ENCODE data around the gene MSLN.

The MSLN gene

DNA sequence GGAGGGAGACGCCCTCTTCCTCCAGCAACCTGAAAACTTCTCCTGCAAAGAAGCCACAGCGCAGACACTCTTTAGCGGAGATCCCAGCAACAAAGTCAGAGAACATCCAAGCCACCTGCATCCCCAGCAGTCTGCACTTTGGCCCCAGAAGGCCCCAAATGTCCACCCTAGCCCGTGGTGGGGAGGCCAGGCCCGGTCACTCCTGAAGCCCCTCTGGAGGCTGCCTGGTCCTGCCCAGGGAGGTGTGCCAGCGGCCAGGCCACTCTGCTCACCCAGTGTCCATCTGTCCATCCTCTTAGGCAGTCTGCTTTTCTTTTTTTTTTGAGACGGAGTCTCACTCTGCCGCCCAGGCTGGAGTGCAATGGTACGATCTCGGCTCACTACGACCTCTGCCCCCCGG, 28.2 kb upstream of the MSLN start:
- Histone ChIP-seq H3K4me3 (no peak overlapping the region), H3K9me3 (ENCODE audit: low read depth, low read length) (no peaks in the 10 kb centered on the region), H3K27ac (no peak overlapping the region), H3K36me3 (ENCODE audit: insufficient read depth, low read length) (no peaks in the 10 kb centered on the region; the same call in 1 of the 2 replicates), H3K9ac (ENCODE audit: insufficient read length) (no peak overlapping the region)
- TF ChIP-seq EZH2 (IDR thresholded peaks at IDR 0.05): no peak
- no peak for TF ChIP-seq FOXP2 (optimal IDR thresholded peaks at IDR 0.05; ENCODE audit: control extremely low read depth, extremely low read length, insufficient read depth)
- no peak for TF ChIP-seq POLR2AphosphoS5 (IDR thresholded peaks at IDR 0.05; ENCODE audit: borderline replicate concordance, low read depth, low read length)
- no peak for DNase-seq (ENCODE audit: low read depth, low spot score)

- TF ChIP-seq FOXP2 (optimal IDR thresholded peaks at IDR 0.05; ENCODE audit: control extremely low read depth, extremely low read length, insufficient read depth) (no peak), POLR2AphosphoS5 (IDR thresholded peaks at IDR 0.05; ENCODE audit: borderline replicate concordance, low read depth, low read length) (no peak), EZH2 (IDR thresholded peaks at IDR 0.05) (no peak)
- Histone ChIP-seq H3K9me3 (ENCODE audit: low read depth, low read length) (no peaks in the 10 kb centered on the region), H3K4me3 (no peak overlapping the region), H3K36me3 (ENCODE audit: insufficient read depth, low read length) (no peaks in the 10 kb centered on the region; the same call in 1 of the 2 replicates), H3K27ac (no peak overlapping the region), H3K9ac (ENCODE audit: insufficient read length) (no peak overlapping the region)
- DNase-seq (ENCODE audit: low read depth, low spot score): no peak
Observed at GRCh38 chr16:732936-733335, 27.6 kb upstream of the MSLN start.

GRCh38 chr16:733382-734207, 26.9 kb upstream of the MSLN start:
- H3K36me3 ChIP-seq (ENCODE audit: insufficient read depth, low read length): no peaks in the 10 kb centered on the region; the same call in 1 of the 2 replicates
- no peaks in the 10 kb centered on the region for H3K9me3 ChIP-seq (ENCODE audit: low read depth, low read length)
- no peak for DNase-seq (ENCODE audit: low read depth, low spot score)
- no peak for TF ChIP-seq POLR2AphosphoS5 (IDR thresholded peaks at IDR 0.05; ENCODE audit: borderline replicate concordance, low read depth, low read length)
- TF ChIP-seq EZH2 (IDR thresholded peaks at IDR 0.05): no peak
- TF ChIP-seq FOXP2 (optimal IDR thresholded peaks at IDR 0.05; ENCODE audit: control extremely low read depth, extremely low read length, insufficient read depth): no peak
- H3K27ac ChIP-seq: no peak overlapping the region
- no peak overlapping the region for H3K9ac ChIP-seq (ENCODE audit: insufficient read length)
- H3K4me3 ChIP-seq: no peak overlapping the region

DNA sequence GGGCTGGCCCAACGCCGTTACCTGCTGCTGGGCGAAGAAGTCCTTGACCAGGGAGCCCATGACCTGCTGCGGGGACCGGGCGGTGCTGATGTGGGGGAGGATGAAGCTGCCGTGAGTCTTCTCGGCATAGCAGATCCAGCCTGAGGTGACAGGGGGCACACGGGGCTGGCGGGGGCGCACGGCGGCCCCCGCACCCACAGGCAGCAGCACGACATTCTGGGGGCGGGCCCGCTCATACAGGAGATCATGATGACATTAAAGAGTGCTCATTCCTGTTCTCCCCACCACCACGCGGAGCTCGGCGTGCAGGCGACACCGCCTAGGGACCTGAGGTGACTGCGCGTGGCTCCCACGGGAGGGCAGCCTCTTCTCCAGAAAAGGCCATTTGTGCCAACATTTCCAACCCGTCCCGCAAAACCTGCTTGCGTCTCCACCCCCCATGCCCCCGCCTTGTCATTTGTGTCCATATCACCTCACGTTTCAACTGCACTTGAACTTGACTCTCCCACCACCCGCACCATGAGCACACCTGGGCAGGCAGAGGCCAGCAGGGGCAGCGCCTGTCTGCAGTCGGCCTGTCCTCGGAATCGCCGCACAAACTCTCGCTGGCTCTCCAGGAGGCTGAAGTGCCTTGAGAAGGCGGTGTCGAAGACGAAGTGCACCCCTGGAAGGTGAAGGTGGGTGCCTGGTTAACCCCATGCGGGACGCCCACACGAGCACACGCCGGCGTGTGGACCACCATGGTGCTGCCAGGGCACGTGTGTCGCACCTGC, 26.1 kb upstream of the MSLN start:
- no peaks in the 10 kb centered on the region; the same call in 1 of the 2 replicates for H3K36me3 ChIP-seq (ENCODE audit: insufficient read depth, low read length)
- no peak overlapping the region for H3K27ac ChIP-seq
- no peak overlapping the region for H3K4me3 ChIP-seq
- H3K9me3 ChIP-seq (ENCODE audit: low read depth, low read length): no peaks in the 10 kb centered on the region
- H3K9ac ChIP-seq (ENCODE audit: insufficient read length): no peak overlapping the region
- DNase-seq (ENCODE audit: low read depth, low spot score): no peak
- TF ChIP-seq FOXP2 (optimal IDR thresholded peaks at IDR 0.05; ENCODE audit: control extremely low read depth, extremely low read length, insufficient read depth): no peak
- no peak for TF ChIP-seq POLR2AphosphoS5 (IDR thresholded peaks at IDR 0.05; ENCODE audit: borderline replicate concordance, low read depth, low read length)
- TF ChIP-seq EZH2 (IDR thresholded peaks at IDR 0.05): no peak

GRCh38 chr16:734981-735881, 25.3 kb upstream of the MSLN start:
- TF ChIP-seq FOXP2 (optimal IDR thresholded peaks at IDR 0.05; ENCODE audit: control extremely low read depth, extremely low read length, insufficient read depth): no peak
- TF ChIP-seq EZH2 (IDR thresholded peaks at IDR 0.05): no peak
- TF ChIP-seq POLR2AphosphoS5 (IDR thresholded peaks at IDR 0.05; ENCODE audit: borderline replicate concordance, low read depth, low read length): no peak
- no peak overlapping the region for H3K27ac ChIP-seq
- H3K36me3 ChIP-seq (ENCODE audit: insufficient read depth, low read length): no peaks in the 10 kb centered on the region; the same call in 1 of the 2 replicates
- no peaks in the 10 kb centered on the region for H3K9me3 ChIP-seq (ENCODE audit: low read depth, low read length)
- H3K4me3 ChIP-seq: no peak overlapping the region
- no peak for DNase-seq (ENCODE audit: low read depth, low spot score)
- no peak overlapping the region for H3K9ac ChIP-seq (ENCODE audit: insufficient read length)

DNA sequence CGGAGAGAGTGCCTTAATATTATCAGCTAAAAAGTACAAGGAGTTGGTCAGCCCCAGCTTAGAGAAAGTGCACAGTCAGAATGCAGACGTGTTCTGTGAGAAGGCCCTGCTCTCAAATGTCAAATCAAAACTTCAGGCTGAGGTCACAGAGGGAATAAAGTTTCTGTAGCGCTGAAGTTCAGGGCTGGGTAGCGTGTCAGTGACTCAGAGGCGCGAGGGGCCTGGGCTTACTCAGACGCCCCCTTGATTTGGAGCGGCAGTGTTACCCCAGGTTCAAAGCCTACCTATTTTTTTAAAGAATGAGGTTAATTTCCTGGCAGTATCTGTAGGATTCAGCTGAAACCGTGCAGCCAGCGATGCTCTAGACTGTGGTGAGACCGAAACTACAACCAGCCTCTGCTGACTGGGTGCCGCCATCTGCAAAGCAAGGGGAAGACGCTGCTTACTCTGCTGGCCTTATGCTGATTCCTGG, 24.5 kb upstream of the MSLN start:
- H3K36me3 ChIP-seq (ENCODE audit: insufficient read depth, low read length): no peaks in the 10 kb centered on the region; the same call in 1 of the 2 replicates
- H3K4me3 ChIP-seq: no peak overlapping the region
- no peak for DNase-seq (ENCODE audit: low read depth, low spot score)
- H3K27ac ChIP-seq: no peak overlapping the region
- TF ChIP-seq POLR2AphosphoS5 (IDR thresholded peaks at IDR 0.05; ENCODE audit: borderline replicate concordance, low read depth, low read length) (no peak), EZH2 (IDR thresholded peaks at IDR 0.05) (no peak), FOXP2 (optimal IDR thresholded peaks at IDR 0.05; ENCODE audit: control extremely low read depth, extremely low read length, insufficient read depth) (no peak)
- H3K9me3 ChIP-seq (ENCODE audit: low read depth, low read length): no peaks in the 10 kb centered on the region
- H3K9ac ChIP-seq (ENCODE audit: insufficient read length): no peak overlapping the region

GRCh38 chr16:736936-737481, 23.5 kb upstream of the MSLN start:
- H3K9me3 ChIP-seq (ENCODE audit: low read depth, low read length): no peaks in the 10 kb centered on the region
- no peak overlapping the region for H3K27ac ChIP-seq
- TF ChIP-seq FOXP2 (optimal IDR thresholded peaks at IDR 0.05; ENCODE audit: control extremely low read depth, extremely low read length, insufficient read depth): no peak
- TF ChIP-seq EZH2 (IDR thresholded peaks at IDR 0.05): no peak
- no peak for TF ChIP-seq POLR2AphosphoS5 (IDR thresholded peaks at IDR 0.05; ENCODE audit: borderline replicate concordance, low read depth, low read length)
- H3K9ac ChIP-seq (ENCODE audit: insufficient read length): no peak overlapping the region
- no peak for DNase-seq (ENCODE audit: low read depth, low spot score)
- H3K36me3 ChIP-seq (ENCODE audit: insufficient read depth, low read length): no peaks in the 10 kb centered on the region; the same call in 1 of the 2 replicates
- no peak overlapping the region for H3K4me3 ChIP-seq
